ENCODE data around the gene KIAA0513.

DNA sequence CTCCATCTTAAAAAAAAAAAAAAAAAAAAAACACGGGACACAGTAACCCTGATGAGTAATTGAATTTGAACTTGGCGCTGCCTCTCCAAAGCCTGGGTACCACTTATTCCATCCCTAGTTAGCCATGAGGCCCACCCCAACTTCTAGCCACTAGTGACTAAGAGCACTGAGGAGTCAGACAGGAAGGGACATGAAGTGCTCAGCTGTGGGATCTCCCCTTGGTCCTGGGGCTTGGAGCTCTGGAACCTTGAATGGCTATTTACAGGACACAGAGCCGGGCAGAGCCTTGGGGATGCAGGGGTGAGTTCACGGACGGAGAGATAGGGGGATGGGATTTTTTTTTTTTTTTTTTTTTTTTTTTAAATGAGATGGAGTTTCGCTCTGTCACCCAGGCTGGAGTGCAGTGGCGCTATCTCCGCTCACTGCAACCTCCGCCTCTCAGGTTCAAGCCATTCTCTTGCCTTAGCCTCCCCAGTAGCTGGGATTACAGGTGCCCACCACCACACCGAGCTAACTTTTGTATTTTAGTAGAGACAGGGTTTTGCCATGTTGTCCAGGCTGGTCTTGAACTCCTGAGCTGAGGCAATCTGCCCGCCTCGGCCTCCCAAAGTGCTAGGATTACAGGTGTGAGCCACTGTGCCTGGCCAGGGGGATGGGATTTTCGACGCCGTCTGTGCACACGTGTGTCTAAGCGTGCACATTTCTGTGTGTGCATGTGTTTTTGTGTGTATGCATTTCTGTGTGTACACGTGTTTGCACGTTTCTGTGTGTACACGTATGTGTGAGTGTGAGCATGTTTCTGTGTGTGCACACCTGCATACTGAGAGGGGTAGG, 105.1 kb downstream of the KIAA0513 start:
- TF ChIP-seq, protein P1, sequence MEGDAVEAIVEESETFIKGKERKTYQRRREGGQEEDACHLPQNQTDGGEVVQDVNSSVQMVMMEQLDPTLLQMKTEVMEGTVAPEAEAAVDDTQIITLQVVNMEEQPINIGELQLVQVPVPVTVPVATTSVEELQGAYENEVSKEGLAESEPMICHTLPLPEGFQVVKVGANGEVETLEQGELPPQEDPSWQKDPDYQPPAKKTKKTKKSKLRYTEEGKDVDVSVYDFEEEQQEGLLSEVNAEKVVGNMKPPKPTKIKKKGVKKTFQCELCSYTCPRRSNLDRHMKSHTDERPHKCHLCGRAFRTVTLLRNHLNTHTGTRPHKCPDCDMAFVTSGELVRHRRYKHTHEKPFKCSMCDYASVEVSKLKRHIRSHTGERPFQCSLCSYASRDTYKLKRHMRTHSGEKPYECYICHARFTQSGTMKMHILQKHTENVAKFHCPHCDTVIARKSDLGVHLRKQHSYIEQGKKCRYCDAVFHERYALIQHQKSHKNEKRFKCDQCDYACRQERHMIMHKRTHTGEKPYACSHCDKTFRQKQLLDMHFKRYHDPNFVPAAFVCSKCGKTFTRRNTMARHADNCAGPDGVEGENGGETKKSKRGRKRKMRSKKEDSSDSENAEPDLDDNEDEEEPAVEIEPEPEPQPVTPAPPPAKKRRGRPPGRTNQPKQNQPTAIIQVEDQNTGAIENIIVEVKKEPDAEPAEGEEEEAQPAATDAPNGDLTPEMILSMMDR (IDR thresholded peaks at IDR 0.05; ENCODE audit: low read length), result no peak
- no peak for TF ChIP-seq EZH2 (IDR thresholded peaks at IDR 0.05; ENCODE audit: borderline replicate concordance, low read length)

All from OCI-LY1 (cell line).